ENCODE measurements around the gene ZNF385B.

GRCh38 chr2:179893616-179894015, 32.2 kb upstream of the ZNF385B start:
- TF ChIP-seq, protein P1, sequence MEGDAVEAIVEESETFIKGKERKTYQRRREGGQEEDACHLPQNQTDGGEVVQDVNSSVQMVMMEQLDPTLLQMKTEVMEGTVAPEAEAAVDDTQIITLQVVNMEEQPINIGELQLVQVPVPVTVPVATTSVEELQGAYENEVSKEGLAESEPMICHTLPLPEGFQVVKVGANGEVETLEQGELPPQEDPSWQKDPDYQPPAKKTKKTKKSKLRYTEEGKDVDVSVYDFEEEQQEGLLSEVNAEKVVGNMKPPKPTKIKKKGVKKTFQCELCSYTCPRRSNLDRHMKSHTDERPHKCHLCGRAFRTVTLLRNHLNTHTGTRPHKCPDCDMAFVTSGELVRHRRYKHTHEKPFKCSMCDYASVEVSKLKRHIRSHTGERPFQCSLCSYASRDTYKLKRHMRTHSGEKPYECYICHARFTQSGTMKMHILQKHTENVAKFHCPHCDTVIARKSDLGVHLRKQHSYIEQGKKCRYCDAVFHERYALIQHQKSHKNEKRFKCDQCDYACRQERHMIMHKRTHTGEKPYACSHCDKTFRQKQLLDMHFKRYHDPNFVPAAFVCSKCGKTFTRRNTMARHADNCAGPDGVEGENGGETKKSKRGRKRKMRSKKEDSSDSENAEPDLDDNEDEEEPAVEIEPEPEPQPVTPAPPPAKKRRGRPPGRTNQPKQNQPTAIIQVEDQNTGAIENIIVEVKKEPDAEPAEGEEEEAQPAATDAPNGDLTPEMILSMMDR (IDR thresholded peaks at IDR 0.05): no peak
- TF ChIP-seq POLR2A (IDR thresholded peaks at IDR 0.05): no peak

Data from Peyer's patch (tissue), 4 donors.